Smooth muscle cell (in vitro differentiated cells): ENCODE data around the gene POLK. TPM values are rescaled to one million over a fixed set of nuclear protein-coding genes. Genes with fewer than 3 reads are reported as not detected.
A peak's percentile ranks its signal among the peaks of the same experiment; 100 is the strongest.
"Not testable (repeated sequence)": the region's sequence is repeated elsewhere in the genome, so short reads cannot be mapped to it uniquely, and the experiment has no call there.

ENCODE experiments used
- DNase-seq: peaks from one replicate; lab custom pipeline; 2025; ENCODE audit not compliant: unreplicated experiment; lab: John Stamatoyannopoulos, UW
- H2AFZ ChIP-seq: fragments of 200-600 bp; sonication (generic); 2 replicates; pipeline ENCODE4 v1.6.0; 2016; ENCODE audit warnings: antibody characterized with exemption, low read depth, mild to moderate bottlenecking
- H3F3A ChIP-seq: fragments of 200-600 bp; sonication (generic); 2 replicates; pipeline ENCODE4 v1.6.0; 2017; ENCODE audit warnings: antibody characterized with exemption, low read depth
- H3K27ac ChIP-seq: fragments of 200-600 bp; sonication (generic); 2 replicates; pipeline ENCODE4 v1.5.1; 2016; ENCODE audit warnings: low read depth, mild to moderate bottlenecking
- H3K27me3 ChIP-seq: fragments of 200-600 bp; sonication (generic); 2 replicates; pipeline ENCODE4 v1.6.1; 2016; ENCODE audit warnings: low read depth, mild to moderate bottlenecking
- H3K36me3 ChIP-seq: fragments of 200-600 bp; sonication (generic); 2 replicates; pipeline ENCODE4 v1.5.1; 2016; ENCODE audit warnings: low read depth
- H3K4me1 ChIP-seq: fragments of 200-600 bp; sonication (generic); 2 replicates; pipeline ENCODE4 v1.5.1; 2016; ENCODE audit warnings: low read depth
- H3K4me2 ChIP-seq: fragments of 200-600 bp; sonication (generic); 2 replicates; pipeline ENCODE4 v1.6.0; 2016; ENCODE audit warnings: mild to moderate bottlenecking
- H3K4me3 ChIP-seq: fragments of 200-600 bp; sonication (generic); 2 replicates; pipeline ENCODE4 v1.5.1; 2016; ENCODE audit warnings: mild to moderate bottlenecking
- H3K79me2 ChIP-seq: fragments of 200-600 bp; sonication (generic); 2 replicates; pipeline ENCODE4 v1.6.0; 2016; ENCODE audit warnings: low read depth, mild to moderate bottlenecking
- H3K9ac ChIP-seq: fragments of 200-600 bp; sonication (generic); 2 replicates; pipeline ENCODE4 v1.6.0; 2016; ENCODE audit warnings: low read depth
- H3K9me3 ChIP-seq: fragments of 200-600 bp; sonication (generic); replicated peaks from 2 replicates; pipeline ENCODE4 v1.5.1; 2016; ENCODE audit warnings: low read depth
- H4K20me1 ChIP-seq: fragments of 200-600 bp; sonication (generic); 2 replicates; pipeline ENCODE4 v1.6.0; 2016; ENCODE audit warnings: low read depth
- WGBS: methylation state at CpG from one replicate; pipeline ENCODE4 v1.1.7; 2016; ENCODE audit warnings: low lambda C conversion rate; 5-methylcytosine and 5-hydroxymethylcytosine counted together
- polyA plus RNA-seq: library from polyadenylated mRNA; unstranded; fragments of >200 nt; fragmentation: Nextera tagmentation; extraction: Ambion mirVana; gene quantifications from 2 replicates; pipeline ENCODE4 v1.2.1, GENCODE V29; 2016
- total RNA-seq: library from RNA; depleted of rRNA; stranded (reverse); fragments of >200 nt; gene quantifications from 2 replicates; pipeline ENCODE4 v1.2.3, GENCODE V29; 2014
- TF ChIP-seq, protein P1 (sequence below): fragments of 200-600 bp; sonication (generic); IDR thresholded peaks from 2 replicates; pipeline ENCODE4 v1.5.1; 2017; ENCODE audit warnings: borderline replicate concordance, mild to moderate bottlenecking, antibody characterized with exemption; ENCODE audit not compliant: insufficient read depth, poor library complexity, severe bottlenecking

The POLK gene
- total and polyA plus RNA-seq, 2 experiments from 2014 or later, result 12.8 to 36.5 TPM

DNA sequence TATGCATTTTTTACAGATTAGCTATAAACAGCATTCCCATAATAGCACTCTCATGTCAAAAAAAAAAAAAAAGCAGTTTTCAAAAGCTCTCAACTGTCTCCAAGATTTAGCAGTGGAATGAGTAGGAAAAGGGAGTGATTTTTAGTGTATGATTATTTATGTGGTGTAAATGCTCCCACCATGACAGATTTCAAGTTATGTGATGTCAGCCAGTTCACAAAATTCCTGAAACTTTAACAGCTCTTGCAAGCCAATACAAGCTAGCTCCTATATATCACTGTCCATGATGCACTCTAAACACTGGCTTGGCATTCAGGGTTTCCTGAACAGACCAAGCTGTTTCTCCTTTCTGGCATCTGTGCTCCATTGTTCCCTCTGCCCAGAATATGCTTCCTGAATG, 91.7 kb downstream of the POLK start:
- TF ChIP-seq, protein P1, sequence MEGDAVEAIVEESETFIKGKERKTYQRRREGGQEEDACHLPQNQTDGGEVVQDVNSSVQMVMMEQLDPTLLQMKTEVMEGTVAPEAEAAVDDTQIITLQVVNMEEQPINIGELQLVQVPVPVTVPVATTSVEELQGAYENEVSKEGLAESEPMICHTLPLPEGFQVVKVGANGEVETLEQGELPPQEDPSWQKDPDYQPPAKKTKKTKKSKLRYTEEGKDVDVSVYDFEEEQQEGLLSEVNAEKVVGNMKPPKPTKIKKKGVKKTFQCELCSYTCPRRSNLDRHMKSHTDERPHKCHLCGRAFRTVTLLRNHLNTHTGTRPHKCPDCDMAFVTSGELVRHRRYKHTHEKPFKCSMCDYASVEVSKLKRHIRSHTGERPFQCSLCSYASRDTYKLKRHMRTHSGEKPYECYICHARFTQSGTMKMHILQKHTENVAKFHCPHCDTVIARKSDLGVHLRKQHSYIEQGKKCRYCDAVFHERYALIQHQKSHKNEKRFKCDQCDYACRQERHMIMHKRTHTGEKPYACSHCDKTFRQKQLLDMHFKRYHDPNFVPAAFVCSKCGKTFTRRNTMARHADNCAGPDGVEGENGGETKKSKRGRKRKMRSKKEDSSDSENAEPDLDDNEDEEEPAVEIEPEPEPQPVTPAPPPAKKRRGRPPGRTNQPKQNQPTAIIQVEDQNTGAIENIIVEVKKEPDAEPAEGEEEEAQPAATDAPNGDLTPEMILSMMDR, result no peak
- Histone ChIP-seq H3K4me2 (no peak overlapping the region), H3K27ac (peak overlapping the region; percentile 89), H4K20me1 (no peaks in the 10 kb centered on the region), H3K36me3 (no peaks in the 10 kb centered on the region), H3K4me3 (no peak overlapping the region), H3K9me3 (no peaks in the 10 kb centered on the region), H3K9ac (no peak overlapping the region), H3K4me1 (peaks cover 3% of the 10 kb centered on the region), H3K79me2 (no peaks in the 10 kb centered on the region), H2AFZ (no peak overlapping the region), H3K27me3 (no peaks in the 10 kb centered on the region), H3F3A (no peaks in the 10 kb centered on the region)
- no peak for DNase-seq

DNA sequence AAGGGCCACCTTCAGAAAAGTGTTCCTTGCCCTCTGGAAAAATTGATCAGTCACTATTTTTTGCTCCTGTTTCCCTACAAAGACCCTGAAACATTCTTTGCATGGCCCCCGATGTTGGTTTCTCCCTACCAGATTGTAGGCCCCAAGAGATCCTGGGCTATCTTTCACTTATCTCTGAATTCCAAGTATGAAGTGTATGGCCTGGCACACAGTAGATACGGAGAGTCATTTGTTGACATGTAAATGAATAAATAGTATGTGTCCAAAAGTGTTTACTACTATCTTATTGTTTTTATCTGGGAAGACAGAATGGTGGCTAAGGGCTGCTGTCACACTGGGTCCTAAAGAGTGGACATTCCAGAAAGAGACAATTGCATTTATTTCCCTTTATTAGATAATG, 92.1 kb downstream of the POLK start:
- Histone ChIP-seq H3K79me2 (no peaks in the 10 kb centered on the region), H3K4me3 (no peak overlapping the region), H3K27ac (peak overlapping the region; percentile 89), H2AFZ (no peak overlapping the region), H3K9me3 (no peaks in the 10 kb centered on the region), H3K9ac (no peak overlapping the region), H3K36me3 (no peaks in the 10 kb centered on the region), H3F3A (no peaks in the 10 kb centered on the region), H4K20me1 (no peaks in the 10 kb centered on the region), H3K27me3 (no peaks in the 10 kb centered on the region), H3K4me1 (peaks cover 3% of the 10 kb centered on the region), H3K4me2 (no peak overlapping the region)
- no peak for DNase-seq
- whole genome bisulfite sequencing, result 80% methylated on average over 2 of the region's 2 CpGs
- TF ChIP-seq, protein P1, result no peak

DNA sequence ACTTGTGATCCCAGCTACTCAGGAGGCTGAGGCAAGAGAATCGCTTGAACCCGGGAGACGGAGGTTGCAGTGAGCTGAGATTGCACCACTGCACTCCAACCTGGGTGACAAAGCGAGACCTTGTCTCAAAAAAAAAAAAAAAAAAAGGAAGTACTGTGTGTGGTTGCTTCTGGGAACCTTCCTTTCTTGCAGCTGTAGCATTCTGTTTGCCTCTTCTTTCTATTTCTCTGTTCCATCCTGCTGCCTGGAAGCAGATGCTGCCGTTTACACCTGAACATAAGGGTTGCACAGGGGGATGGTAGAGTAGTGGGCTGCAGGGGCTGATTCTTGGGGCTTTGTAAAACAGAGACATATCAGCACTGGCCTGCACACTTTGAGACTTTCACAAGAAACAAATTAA, 95.7 kb downstream of the POLK start:
- H3K9ac ChIP-seq, H3K36me3 ChIP-seq, H3K27ac ChIP-seq, H3K9me3 ChIP-seq, H2AFZ ChIP-seq, H3K4me3 ChIP-seq, H3F3A ChIP-seq, H3K79me2 ChIP-seq, DNase-seq, H3K27me3 ChIP-seq, H3K4me2 ChIP-seq, H3K4me1 ChIP-seq, H4K20me1 ChIP-seq: not testable (repeated sequence)
- WGBS, result 90% methylated on average over 5 of the region's 5 CpGs

DNA sequence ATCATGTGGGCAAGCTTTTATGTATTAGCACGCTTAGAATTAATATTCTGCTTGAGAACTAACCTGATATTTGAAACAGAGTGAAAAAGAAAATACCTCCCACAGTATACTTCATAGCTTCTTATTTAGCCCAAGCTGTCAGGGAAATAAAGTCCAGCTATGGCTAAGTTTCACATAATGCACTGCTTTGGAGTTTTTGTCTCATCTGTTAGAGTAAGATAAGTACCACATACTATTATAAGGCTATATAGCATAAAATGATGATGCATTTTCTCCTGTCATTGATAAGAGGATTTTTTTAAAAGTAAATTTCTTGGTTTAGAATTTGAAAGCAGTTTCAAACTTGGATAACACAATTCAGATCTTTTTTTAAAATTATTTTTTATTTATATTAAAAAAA, 97.2 kb downstream of the POLK start:
- Histone ChIP-seq H3K36me3 (no peaks in the 10 kb centered on the region), H3K4me2 (no peak overlapping the region), H3K27me3 (no peaks in the 10 kb centered on the region), H3K79me2 (no peaks in the 10 kb centered on the region), H3K4me3 (no peak overlapping the region), H3K9ac (no peak overlapping the region), H3K27ac (no peak overlapping the region), H4K20me1 (no peaks in the 10 kb centered on the region), H3K4me1 (no peaks in the 10 kb centered on the region), H3K9me3 (no peaks in the 10 kb centered on the region), H2AFZ (no peak overlapping the region), H3F3A (no peaks in the 10 kb centered on the region)
- no peak for DNase-seq
- TF ChIP-seq, protein P1, result no peak
- 75% methylated on average over 1 of the region's 1 CpG for WGBS
